ENCODE results near the gene BSN. TPM values are rescaled to one million over a fixed set of nuclear protein-coding genes. Genes with fewer than 3 reads are reported as not detected.

BSN gene
- total and polyA plus RNA-seq, 2 experiments from 2014 or later = 1.2 to 2.1 TPM

GRCh38 chr3:49535971-49536874, 18.1 kb upstream of the BSN start:
- no peak for DNase-seq (ENCODE audit: low read depth in 1 of 2, low spot score in 1 of 2)
- H3K4me3 ChIP-seq = no peak overlapping the region
- peak overlapping the region; percentile 72 for H3K27ac ChIP-seq
- TF ChIP-seq CTCF (IDR thresholded peaks at IDR 0.05; ENCODE audit: low read depth, low read length) = no peak
- H3K9me3 ChIP-seq (ENCODE audit: low read depth) = no peaks in the 10 kb centered on the region
- peaks cover 8% of the 10 kb centered on the region for H3K36me3 ChIP-seq
- peaks cover 5% of the 10 kb centered on the region for H3K4me1 ChIP-seq (ENCODE audit: low read depth)
- no peaks in the 10 kb centered on the region for H3K27me3 ChIP-seq

- no peak for TF ChIP-seq CTCF (IDR thresholded peaks at IDR 0.05; ENCODE audit: low read depth, low read length)
- Histone ChIP-seq H3K9me3 (ENCODE audit: low read depth) (no peaks in the 10 kb centered on the region), H3K4me3 (no peak overlapping the region), H3K27ac (peak overlapping the region; percentile 72), H3K27me3 (no peaks in the 10 kb centered on the region), H3K4me1 (ENCODE audit: low read depth) (peaks cover 5% of the 10 kb centered on the region), H3K36me3 (peaks cover 8% of the 10 kb centered on the region)
- no peak for DNase-seq (ENCODE audit: low read depth in 1 of 2, low spot score in 1 of 2)
Observed at GRCh38 chr3:49536875-49537533, 17.3 kb upstream of the BSN start.

- H3K4me3 ChIP-seq = peak overlapping the region; percentile 33
- H3K4me1 ChIP-seq (ENCODE audit: low read depth) = peaks cover 5% of the 10 kb centered on the region
- peak; percentile 80 for TF ChIP-seq CTCF (IDR thresholded peaks at IDR 0.05; ENCODE audit: low read depth, low read length)
- H3K27me3 ChIP-seq = peaks cover 9% of the 10 kb centered on the region
- H3K9me3 ChIP-seq (ENCODE audit: low read depth) = no peaks in the 10 kb centered on the region
- peak overlapping the region; percentile 70 for H3K27ac ChIP-seq
- H3K36me3 ChIP-seq = no peaks in the 10 kb centered on the region
- DNase-seq (ENCODE audit: low read depth in 1 of 2, low spot score in 1 of 2) = peak; percentile 98 to 99
Observed at GRCh38 chr3:49539659-49540560, 14.4 kb upstream of the BSN start.

GRCh38 chr3:49552087-49552486, 2.2 kb upstream of the BSN start:
- Histone ChIP-seq H3K27me3 (peaks cover 11% of the 10 kb centered on the region), H3K27ac (no peak overlapping the region), H3K9me3 (ENCODE audit: low read depth) (no peaks in the 10 kb centered on the region), H3K4me1 (ENCODE audit: low read depth) (peaks cover 11% of the 10 kb centered on the region), H3K4me3 (no peak overlapping the region), H3K36me3 (no peaks in the 10 kb centered on the region)
- no peak for TF ChIP-seq CTCF (IDR thresholded peaks at IDR 0.05; ENCODE audit: low read depth, low read length)
- DNase-seq (ENCODE audit: low read depth in 1 of 2, low spot score in 1 of 2) = no peak

- Histone ChIP-seq H3K9me3 (ENCODE audit: low read depth) (no peaks in the 10 kb centered on the region), H3K36me3 (no peaks in the 10 kb centered on the region), H3K27ac (peak overlapping the region; percentile 84), H3K27me3 (peaks cover 11% of the 10 kb centered on the region), H3K4me3 (peak overlapping the region; percentile 45), H3K4me1 (ENCODE audit: low read depth) (peaks cover 11% of the 10 kb centered on the region)
- no peak for TF ChIP-seq CTCF (IDR thresholded peaks at IDR 0.05; ENCODE audit: low read depth, low read length)
- DNase-seq (ENCODE audit: low read depth in 1 of 2, low spot score in 1 of 2) = peak in 1 of 2 donors; percentile 62
Observed at GRCh38 chr3:49553324-49553691, 969 bp upstream of the BSN start.
